GM19238 (cell line): ENCODE data around the gene SPRR1B.
"Not testable (repeated sequence)": the region's sequence is repeated elsewhere in the genome, so short reads cannot be mapped to it uniquely, and the experiment has no call there.

Experiments used
- DNase-seq: peaks from one replicate; pipeline ENCODE4 v3.0.0; 2011; ENCODE audit warnings: low spot score; ENCODE audit not compliant: insufficient read length

Gene SPRR1B

DNA sequence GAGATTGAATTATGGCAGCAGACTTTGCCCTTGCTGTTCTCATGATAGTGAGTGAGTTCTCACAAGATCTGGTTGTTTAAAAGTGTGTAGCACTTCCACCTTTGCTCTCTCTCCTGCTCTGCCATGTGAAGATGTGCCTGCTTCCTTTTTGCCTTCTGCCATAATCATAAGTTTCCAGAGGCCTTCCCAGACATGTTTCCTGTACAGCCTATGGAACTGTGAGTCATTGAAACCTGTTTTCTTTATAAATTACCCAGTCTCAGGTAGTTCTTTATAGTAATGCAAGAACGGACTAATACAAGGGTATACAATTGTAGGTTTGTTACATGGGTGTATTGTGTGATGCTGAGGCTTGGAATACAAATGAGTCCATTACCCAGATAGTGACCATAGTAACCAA lies 4.2 kb downstream of the SPRR1B start:
- DNase-seq = no peak

- no peak for DNase-seq
These were observed 10.1 kb downstream of the SPRR1B start, which contains the start of gene SPRR2D for GRCh38 chr1:153040950-153041631. SPRR2D (minus strand) TSS chr1:153041120; CDS start chr1:153040346, 774 bp downstream.

- no peak for DNase-seq
These were observed 18.2 kb downstream of the SPRR1B start for GRCh38 chr1:153049211-153049610.

GRCh38 chr1:153056111-153056510 lies 25.1 kb downstream of the SPRR1B start:
- not testable (repeated sequence) for DNase-seq

DNA sequence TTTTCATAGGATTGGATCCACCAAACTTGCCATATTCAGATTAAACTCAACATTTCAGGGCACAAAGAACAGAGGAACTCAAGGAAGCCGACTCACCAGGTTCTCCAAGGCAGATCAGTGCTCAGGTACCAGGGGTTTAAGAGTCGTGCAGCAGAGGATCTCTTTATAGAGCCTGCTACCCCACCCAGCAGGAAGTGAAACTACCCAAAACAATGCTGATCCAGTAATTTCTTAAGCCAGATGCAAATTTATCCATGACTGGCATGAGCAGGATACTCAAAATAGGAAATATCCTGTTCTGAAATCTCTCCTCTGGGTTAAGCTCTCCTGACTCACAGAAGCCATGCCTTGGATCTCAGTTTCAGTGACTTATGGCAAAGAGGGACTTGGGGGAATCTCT lies 26.4 kb downstream of the SPRR1B start, which contains the start of gene SPRR2A:
Gene SPRR2A (minus strand): TSS at position 138 of the 400 bp plus-strand sequence. CDS start 777 bp downstream, outside the sequence.
- DNase-seq = no peak

- no peak for DNase-seq
These were observed 27.2 kb downstream of the SPRR1B start for GRCh38 chr1:153058154-153058553.

DNA sequence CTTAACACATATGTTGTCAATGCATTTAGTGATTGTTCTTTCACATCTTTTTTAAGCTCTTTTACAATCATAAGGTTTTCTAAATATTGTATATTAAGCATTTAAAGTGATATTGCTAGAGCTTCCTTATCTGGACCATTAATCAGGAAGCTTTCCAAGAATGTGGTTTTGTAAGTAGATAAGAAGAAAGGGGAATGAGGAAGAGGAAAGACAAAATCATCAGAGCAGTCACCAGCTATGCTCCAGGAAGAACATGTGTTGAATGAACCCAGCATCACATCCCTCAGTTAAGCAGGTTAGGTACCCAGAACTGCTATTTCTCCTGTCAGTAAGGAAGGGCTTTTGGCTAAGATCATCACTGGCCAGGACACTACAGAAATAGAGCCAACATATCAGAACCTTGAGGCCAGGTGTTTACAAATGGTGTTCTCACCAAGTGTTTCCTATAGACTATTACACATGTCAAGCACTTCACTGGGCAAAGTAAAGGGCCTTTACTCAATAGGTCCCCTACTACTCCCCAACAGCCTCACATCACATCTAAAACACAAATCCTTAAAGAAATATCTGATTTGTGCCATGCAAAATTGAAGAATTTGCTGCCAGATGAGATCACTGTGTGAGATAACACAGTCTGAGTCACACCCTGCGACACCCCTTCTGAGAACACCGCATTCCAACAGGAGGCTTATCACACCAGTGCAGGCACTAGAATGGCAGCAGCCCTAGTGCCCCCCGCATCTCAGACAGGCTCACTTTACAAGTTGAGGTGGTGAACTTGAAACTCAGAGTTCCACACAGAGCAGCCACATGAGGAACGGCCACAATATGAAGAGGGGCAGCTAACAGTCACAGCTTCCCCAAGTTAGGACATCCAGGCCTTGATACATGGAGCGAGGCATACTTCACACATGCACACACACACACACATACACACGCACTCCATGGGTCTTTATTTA lies 28.1 kb downstream of the SPRR1B start:
- DNase-seq = no peak

- no peak for DNase-seq
These were observed 39.2 kb downstream of the SPRR1B start for GRCh38 chr1:153070243-153070642.

GRCh38 chr1:153071511-153071910 lies 40.5 kb downstream of the SPRR1B start, which contains the start of gene SPRR2B:
SPRR2B (minus strand) TSS chr1:153071611; CDS start chr1:153070839, 772 bp downstream.
- DNase-seq = no peak

DNA sequence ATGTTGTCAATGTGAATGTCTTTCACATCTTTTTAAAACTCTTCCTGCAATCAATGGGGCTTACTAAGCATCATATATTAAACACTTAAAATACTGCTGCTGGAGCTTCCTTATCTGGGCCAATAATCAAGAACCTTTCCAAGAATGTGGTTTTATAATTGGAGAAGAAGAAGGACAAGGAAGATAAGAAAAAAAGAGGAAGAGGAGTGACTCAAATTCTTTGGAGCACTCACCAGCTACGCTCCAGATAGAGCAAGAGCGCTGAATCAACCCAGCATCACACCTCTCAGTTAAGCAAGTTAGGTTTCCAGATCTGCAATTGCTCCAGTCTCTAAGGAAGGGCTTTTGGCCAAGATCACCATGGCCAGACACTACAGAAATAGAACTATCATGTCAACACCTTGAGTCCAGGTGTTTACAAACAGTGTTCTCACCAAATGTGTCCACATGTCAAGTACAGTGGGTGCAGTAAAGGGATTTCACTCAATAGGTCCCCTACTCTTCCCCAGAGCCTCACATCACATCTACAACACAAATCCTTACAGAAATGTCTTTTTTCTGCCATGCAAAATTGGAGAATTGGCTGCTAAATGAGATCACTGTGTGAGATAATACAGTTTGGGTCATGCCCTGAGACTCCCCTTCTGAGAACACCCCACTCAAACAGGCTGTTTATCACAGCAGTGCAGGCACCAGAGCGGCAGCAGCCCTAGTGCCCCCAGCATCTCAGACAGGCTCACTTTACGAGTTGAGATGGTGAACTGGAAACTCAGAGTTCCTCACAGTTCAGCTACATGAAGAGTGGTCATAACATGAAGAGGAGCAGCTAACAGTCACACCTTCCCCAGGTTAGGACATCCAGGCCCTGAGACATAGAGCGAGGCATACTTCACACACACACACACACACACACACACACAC lies 42.1 kb downstream of the SPRR1B start:
- no peak for DNase-seq

- DNase-seq = no peak
These were observed 50.7 kb downstream of the SPRR1B start for GRCh38 chr1:153081736-153082135.
